ENCODE results near the gene KIF26B. TPM values are rescaled to one million over a fixed set of nuclear protein-coding genes. Genes with fewer than 3 reads are reported as not detected.

KIF26B gene
- total and polyA plus RNA-seq, 2 of the 4 experiments (the other 2 are of a cell fraction) = 0.53 to 0.54 TPM

DNA sequence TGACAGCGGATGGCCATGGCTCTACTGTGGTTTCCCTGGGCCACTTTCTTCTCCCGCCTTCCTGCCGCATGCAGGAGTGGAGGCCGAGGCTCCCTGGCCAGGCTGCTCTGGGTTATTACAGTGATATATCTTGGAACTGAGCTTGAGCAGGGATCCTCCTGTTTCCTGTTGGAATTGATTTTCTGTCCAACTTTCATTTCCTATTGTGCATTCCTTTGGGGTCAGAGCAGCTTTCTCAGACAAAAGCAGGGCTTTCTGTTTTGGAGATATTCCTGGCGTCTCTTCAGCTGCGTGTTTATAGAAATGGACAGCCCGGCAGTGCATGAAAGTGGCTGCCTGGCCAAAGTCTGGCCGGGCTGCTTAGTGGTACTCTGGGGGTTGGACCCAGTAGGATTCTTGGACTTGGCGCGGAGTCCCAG, 146.4 kb downstream of the KIF26B start:
- H3K79me1 ChIP-seq (ENCODE audit: low read depth in 1 of 2, low read length in 2 of 2) = no peaks in the 10 kb centered on the region
- H2AK9ac ChIP-seq (replicated peaks; ENCODE audit: low read depth, low read length, poor library complexity) = no peak overlapping the region
- H3K36me3 ChIP-seq (ENCODE audit: control insufficient read depth, insufficient read depth, low read length) = no peaks in the 10 kb centered on the region
- no peak overlapping the region for H2BK5ac ChIP-seq (ENCODE audit: low read depth, low read length, poor library complexity, severe bottlenecking)
- CTCF ChIA-PET = no interaction called here
- no peak overlapping the region for H2AFZ ChIP-seq (replicated peaks; ENCODE audit: low read length, poor library complexity)
- H4K8ac ChIP-seq (ENCODE audit: low read depth in 2 of 2, low read length in 2 of 2) = no peak overlapping the region
- 39% methylated on average over 5 of the region's 10 CpGs; no CpG with 5 or more reads in 1 of the 2 experiments for WGBS, 2 experiments (ENCODE audit: extremely low coverage in 2 of 2, insufficient read length in 1 of 2)
- no peaks in the 10 kb centered on the region for H4K20me1 ChIP-seq (ENCODE audit: insufficient read depth, low read length)
- no peak overlapping the region for H2BK15ac ChIP-seq (ENCODE audit: low read depth, low read length)
- H3K27me3 ChIP-seq (ENCODE audit: control insufficient read depth, insufficient read depth, low read length) = no peaks in the 10 kb centered on the region
- H3K23ac ChIP-seq (ENCODE audit: low read depth, low read length) = no peak overlapping the region
- H2AK5ac ChIP-seq (ENCODE audit: low read depth, low read length) = no peak overlapping the region
- no peak overlapping the region for H3K56ac ChIP-seq (ENCODE audit: extremely low read depth, insufficient read depth, low read length)
- intact Hi-C loops (cut with micrococcal nuclease) (no loop called here), dilution Hi-C loops (cut with HindIII; ENCODE audit: low sequenced_read_pairs, unreplicated experiment) (no loop called here), in situ Hi-C loops (cut with MboI; ENCODE audit: low sequenced_read_pairs) (no loop called here)
- H4K91ac ChIP-seq (ENCODE audit: insufficient read depth, low read depth, low read length) = no peak overlapping the region
- BruUV-seq (replicated peaks) = no TSS peak
- DNase-seq (peak; percentile 19), ATAC-seq (ENCODE audit: low read depth) (peak; percentile 68)
- H3K27ac ChIP-seq (ENCODE audit: insufficient read depth, low read length) = 0 out of 2 replicates have a peak overlapping the region, but pooled peaks have one; percentile 11
- no peak overlapping the region for H3K4ac ChIP-seq (ENCODE audit: low read depth, low read length)
- H4K5ac ChIP-seq (ENCODE audit: low read depth, low read length) = no peak overlapping the region
- POLR2A ChIA-PET (ENCODE audit: unreplicated experiment) = no interaction called here
- no peak overlapping the region for H3K14ac ChIP-seq (replicated peaks; ENCODE audit: low read depth, low read length)
- no peak overlapping the region for H2BK20ac ChIP-seq (ENCODE audit: low read depth, low read length)
- H3K18ac ChIP-seq (ENCODE audit: low read depth, low read length) = no peak overlapping the region
- no peaks in the 10 kb centered on the region for H3K9me3 ChIP-seq (ENCODE audit: control insufficient read depth, insufficient read depth, low read length)
- H3K4me1 ChIP-seq (ENCODE audit: control insufficient read depth, insufficient read depth, low read length) = no peaks in the 10 kb centered on the region
- no peak overlapping the region for H3K4me3 ChIP-seq (ENCODE audit: insufficient read depth, low read depth, low read length)
- no peak overlapping the region for H3K9ac ChIP-seq (ENCODE audit: low read depth, low read length)
- peak overlapping the region; percentile 28 for H3K4me2 ChIP-seq (ENCODE audit: low read depth, low read length)
- H3K9me1 ChIP-seq (ENCODE audit: insufficient read depth, low read length) = no peaks in the 10 kb centered on the region
- no peak overlapping the region for H2BK120ac ChIP-seq (ENCODE audit: low read depth, low read length)
- TF ChIP-seq SMC3 (IDR thresholded peaks at IDR 0.05; ENCODE audit: low read depth, low read length) (no peak), POLR2A (IDR thresholded peaks at IDR 0.05; ENCODE audit: low read depth, low read length) (no peak), CHD1 (IDR thresholded peaks at IDR 0.05; ENCODE audit: low read depth, low read length) (no peak), CEBPB (IDR thresholded peaks at IDR 0.05; ENCODE audit: low read depth, low read length) (no peak)
- TF ChIP-seq, protein P1, sequence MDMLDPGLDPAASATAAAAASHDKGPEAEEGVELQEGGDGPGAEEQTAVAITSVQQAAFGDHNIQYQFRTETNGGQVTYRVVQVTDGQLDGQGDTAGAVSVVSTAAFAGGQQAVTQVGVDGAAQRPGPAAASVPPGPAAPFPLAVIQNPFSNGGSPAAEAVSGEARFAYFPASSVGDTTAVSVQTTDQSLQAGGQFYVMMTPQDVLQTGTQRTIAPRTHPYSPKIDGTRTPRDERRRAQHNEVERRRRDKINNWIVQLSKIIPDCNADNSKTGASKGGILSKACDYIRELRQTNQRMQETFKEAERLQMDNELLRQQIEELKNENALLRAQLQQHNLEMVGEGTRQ (IDR thresholded peaks at IDR 0.05; ENCODE audit: low read depth, low read length) = no peak
- TF ChIP-seq, protein P2, sequence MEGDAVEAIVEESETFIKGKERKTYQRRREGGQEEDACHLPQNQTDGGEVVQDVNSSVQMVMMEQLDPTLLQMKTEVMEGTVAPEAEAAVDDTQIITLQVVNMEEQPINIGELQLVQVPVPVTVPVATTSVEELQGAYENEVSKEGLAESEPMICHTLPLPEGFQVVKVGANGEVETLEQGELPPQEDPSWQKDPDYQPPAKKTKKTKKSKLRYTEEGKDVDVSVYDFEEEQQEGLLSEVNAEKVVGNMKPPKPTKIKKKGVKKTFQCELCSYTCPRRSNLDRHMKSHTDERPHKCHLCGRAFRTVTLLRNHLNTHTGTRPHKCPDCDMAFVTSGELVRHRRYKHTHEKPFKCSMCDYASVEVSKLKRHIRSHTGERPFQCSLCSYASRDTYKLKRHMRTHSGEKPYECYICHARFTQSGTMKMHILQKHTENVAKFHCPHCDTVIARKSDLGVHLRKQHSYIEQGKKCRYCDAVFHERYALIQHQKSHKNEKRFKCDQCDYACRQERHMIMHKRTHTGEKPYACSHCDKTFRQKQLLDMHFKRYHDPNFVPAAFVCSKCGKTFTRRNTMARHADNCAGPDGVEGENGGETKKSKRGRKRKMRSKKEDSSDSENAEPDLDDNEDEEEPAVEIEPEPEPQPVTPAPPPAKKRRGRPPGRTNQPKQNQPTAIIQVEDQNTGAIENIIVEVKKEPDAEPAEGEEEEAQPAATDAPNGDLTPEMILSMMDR (conservative IDR thresholded peaks at IDR 0.05; ENCODE audit: low read depth, low read length) = no peak

All from IMR-90 (cell line).